T-helper 17 cell (primary cell): ENCODE results near the gene ANKS1A. TPM values are rescaled to one million over a fixed set of nuclear protein-coding genes. Genes with fewer than 3 reads are reported as not detected.
"Not testable (repeated sequence)": the region's sequence is repeated elsewhere in the genome, so short reads cannot be mapped to it uniquely, and the experiment has no call there.

Experiments used
- ATAC-seq: fragments of 150-1000 bp; cut with Tn5 transposase; 2 replicates; pipeline ENCODE4 v1.10.0; 2021; ENCODE audit warnings: mild to moderate bottlenecking, moderate library complexity
- DNase-seq, 3 donors: peaks; one replicate each; pipeline versions ENCODE4 v3.0.0 to v3.0.0-alpha.2; 2020 to 2021
- H3K9me3 ChIP-seq: one replicate; pipeline ENCODE4 v1.7.0; 2013; ENCODE audit warnings: low read length, mild to moderate bottlenecking; ENCODE audit not compliant: control insufficient read depth, poor library complexity, severe bottlenecking
- H3K27ac Mint-ChIP-seq: one replicate; pipeline ENCODE4 v1.8.0; 2022; ENCODE audit warnings: mild to moderate bottlenecking, moderate library complexity, mixed read lengths
- H3K27me3 Mint-ChIP-seq: one replicate; pipeline ENCODE4 v1.8.0; 2022; ENCODE audit warnings: mixed read lengths
- H3K36me3 Mint-ChIP-seq: one replicate; pipeline ENCODE4 v1.8.0; 2022; ENCODE audit warnings: low read depth, mixed read lengths
- H3K4me1 Mint-ChIP-seq: one replicate; pipeline ENCODE4 v1.8.0; 2022; ENCODE audit warnings: mild to moderate bottlenecking, mixed read lengths
- H3K4me3 Mint-ChIP-seq: one replicate; pipeline ENCODE4 v1.8.0; 2022; ENCODE audit warnings: mild to moderate bottlenecking, moderate library complexity, mixed read lengths
- total RNA-seq, 4 donors: library from RNA in 2 of 4; stranded (reverse) in 2 of 4; gene quantifications; one replicate each; pipeline ENCODE4 v1.2.3 and lab custom pipeline; 2022 to 2026

Gene ANKS1A
- total RNA-seq, 2 donors from 2014 or later: 9.6 to 10.0 TPM

GRCh38 chr6:34894693-34895092 is 5.6 kb downstream of the ANKS1A start:
- H3K4me1 Mint-ChIP-seq: peaks cover 15% of the 10 kb centered on the region

GRCh38 chr6:34897130-34897529 is 8.1 kb downstream of the ANKS1A start:
- H3K4me1 Mint-ChIP-seq: peaks cover 10% of the 10 kb centered on the region
- no peak overlapping the region for H3K27ac Mint-ChIP-seq
- DNase-seq (no peak), ATAC-seq (no peak)
- no peaks in the 10 kb centered on the region for H3K9me3 ChIP-seq
- no peaks in the 10 kb centered on the region for H3K27me3 Mint-ChIP-seq
- no peak overlapping the region for H3K4me3 Mint-ChIP-seq
- H3K36me3 Mint-ChIP-seq: no peaks in the 10 kb centered on the region

More at GRCh38 chr6:34894693-34895092, 5.6 kb downstream of the ANKS1A start:
- DNase-seq (no peak), ATAC-seq (no peak)
- Mint-ChIP-seq H3K4me3 (no peak overlapping the region), H3K36me3 (no peaks in the 10 kb centered on the region), H3K27me3 (no peaks in the 10 kb centered on the region), H3K27ac (no peak overlapping the region)
- no peaks in the 10 kb centered on the region for H3K9me3 ChIP-seq

- H3K27ac Mint-ChIP-seq: no peak overlapping the region
Observed at GRCh38 chr6:34897716-34898115, 8.7 kb downstream of the ANKS1A start.

GRCh38 chr6:34899748-34900147 is 10.7 kb downstream of the ANKS1A start:
- not testable (repeated sequence) for H3K27me3 Mint-ChIP-seq, H3K9me3 ChIP-seq, H3K36me3 Mint-ChIP-seq, H3K4me3 Mint-ChIP-seq, H3K27ac Mint-ChIP-seq, ATAC-seq, DNase-seq, H3K4me1 Mint-ChIP-seq

More at GRCh38 chr6:34897716-34898115, 8.7 kb downstream of the ANKS1A start:
- H3K4me1 Mint-ChIP-seq: peaks cover 8% of the 10 kb centered on the region
- no peaks in the 10 kb centered on the region for H3K36me3 Mint-ChIP-seq
- H3K4me3 Mint-ChIP-seq: no peak overlapping the region
- DNase-seq: no peak
- H3K9me3 ChIP-seq: no peaks in the 10 kb centered on the region
- no peaks in the 10 kb centered on the region for H3K27me3 Mint-ChIP-seq
- ATAC-seq: no peak

GRCh38 chr6:34900321-34901031 is 11.4 kb downstream of the ANKS1A start:
- H3K36me3 Mint-ChIP-seq: no peaks in the 10 kb centered on the region
- H3K9me3 ChIP-seq: no peaks in the 10 kb centered on the region
- H3K27me3 Mint-ChIP-seq: no peaks in the 10 kb centered on the region
- H3K4me3 Mint-ChIP-seq: no peak overlapping the region
- no peak overlapping the region for H3K27ac Mint-ChIP-seq
- H3K4me1 Mint-ChIP-seq: peaks cover 4% of the 10 kb centered on the region
- DNase-seq (no peak), ATAC-seq (no peak)

GRCh38 chr6:34901930-34902329 is 12.9 kb downstream of the ANKS1A start:
- ATAC-seq (no peak), DNase-seq (no peak)
- Mint-ChIP-seq H3K4me3 (no peak overlapping the region), H3K27me3 (no peaks in the 10 kb centered on the region), H3K4me1 (peaks cover 6% of the 10 kb centered on the region), H3K27ac (no peak overlapping the region), H3K36me3 (no peaks in the 10 kb centered on the region)
- H3K9me3 ChIP-seq: no peaks in the 10 kb centered on the region

- Mint-ChIP-seq H3K27me3 (peaks cover 10% of the 10 kb centered on the region), H3K4me3 (no peak overlapping the region), H3K4me1 (peaks cover 18% of the 10 kb centered on the region), H3K36me3 (peaks cover 6% of the 10 kb centered on the region), H3K27ac (no peak overlapping the region)
- no peaks in the 10 kb centered on the region for H3K9me3 ChIP-seq
- DNase-seq (no peak), ATAC-seq (no peak)
Observed at GRCh38 chr6:34904990-34905613, 16.0 kb downstream of the ANKS1A start.

GRCh38 chr6:34906826-34907225 is 17.8 kb downstream of the ANKS1A start:
- H3K4me1 Mint-ChIP-seq: peaks cover 25% of the 10 kb centered on the region
- H3K27ac Mint-ChIP-seq: no peak overlapping the region
- ATAC-seq (no peak), DNase-seq (no peak)
- H3K27me3 Mint-ChIP-seq: peaks cover 10% of the 10 kb centered on the region
- no peaks in the 10 kb centered on the region for H3K9me3 ChIP-seq
- H3K36me3 Mint-ChIP-seq: peaks cover 6% of the 10 kb centered on the region
- no peak overlapping the region for H3K4me3 Mint-ChIP-seq

- no peaks in the 10 kb centered on the region for H3K9me3 ChIP-seq
- Mint-ChIP-seq H3K27ac (no peak overlapping the region), H3K4me3 (no peak overlapping the region), H3K4me1 (peaks cover 33% of the 10 kb centered on the region), H3K36me3 (peaks cover 6% of the 10 kb centered on the region), H3K27me3 (peaks cover 10% of the 10 kb centered on the region)
- DNase-seq (no peak), ATAC-seq (no peak)
Observed at GRCh38 chr6:34908194-34908593, 19.1 kb downstream of the ANKS1A start.

GRCh38 chr6:34909320-34909883 is 20.3 kb downstream of the ANKS1A start:
- H3K36me3 Mint-ChIP-seq: peaks cover 6% of the 10 kb centered on the region
- H3K27me3 Mint-ChIP-seq: peaks cover 10% of the 10 kb centered on the region
- DNase-seq (no peak), ATAC-seq (no peak)
- H3K4me3 Mint-ChIP-seq: peak overlapping the region; percentile 15
- H3K4me1 Mint-ChIP-seq: peaks cover 33% of the 10 kb centered on the region
- H3K27ac Mint-ChIP-seq: peak overlapping the region; percentile 45
- no peaks in the 10 kb centered on the region for H3K9me3 ChIP-seq

GRCh38 chr6:34911822-34912221 is 22.8 kb downstream of the ANKS1A start:
- H3K4me1 Mint-ChIP-seq: peaks cover 34% of the 10 kb centered on the region
- H3K4me3 Mint-ChIP-seq: no peak overlapping the region
- DNase-seq (no peak), ATAC-seq (no peak)
- peaks cover 10% of the 10 kb centered on the region for H3K27me3 Mint-ChIP-seq
- H3K36me3 Mint-ChIP-seq: peaks cover 6% of the 10 kb centered on the region
- H3K27ac Mint-ChIP-seq: no peak overlapping the region
- H3K9me3 ChIP-seq: no peaks in the 10 kb centered on the region

GRCh38 chr6:34912715-34913464 is 23.8 kb downstream of the ANKS1A start:
- DNase-seq: no peak
- ATAC-seq: peak; percentile 92
- no peaks in the 10 kb centered on the region for H3K9me3 ChIP-seq
- Mint-ChIP-seq H3K4me3 (peak overlapping the region; percentile 71), H3K27ac (peak overlapping the region; percentile 68), H3K36me3 (peaks cover 6% of the 10 kb centered on the region), H3K27me3 (peaks cover 10% of the 10 kb centered on the region), H3K4me1 (peaks cover 32% of the 10 kb centered on the region)

GRCh38 chr6:34914358-34914757 is 25.3 kb downstream of the ANKS1A start:
- H3K4me1 Mint-ChIP-seq: peaks cover 27% of the 10 kb centered on the region
- ATAC-seq: no peak
- no peak overlapping the region for H3K4me3 Mint-ChIP-seq

More at GRCh38 chr6:34914358-34914757, 25.3 kb downstream of the ANKS1A start:
- Mint-ChIP-seq H3K27me3 (peaks cover 7% of the 10 kb centered on the region), H3K27ac (no peak overlapping the region), H3K36me3 (peaks cover 6% of the 10 kb centered on the region)
- H3K9me3 ChIP-seq: no peaks in the 10 kb centered on the region
- DNase-seq: no peak
